Activated T-cell treated with anti-CD3 and anti-CD28 coated beads, Interleukin-2, amount 50 U/mL, for 72 hours (primary cell): ENCODE results near the gene SUGP2. TPM values are rescaled to one million over a fixed set of nuclear protein-coding genes. Genes with fewer than 3 reads are reported as not detected.
A peak's percentile ranks its signal among the peaks of the same experiment; 100 is the strongest.

ENCODE experiments used
- ATAC-seq, 2 donors: fragments of 150-1000 bp; cut with Tn5 transposase; replicated peaks in 1 of 2; 2 replicates each; pipeline ENCODE4 v1.10.0; 2021; ENCODE audit warnings: moderate library complexity in 2 of 2, mild to moderate bottlenecking in 1 of 2
- DNase-seq, 2 donors: peaks; one replicate each; pipeline ENCODE4 v3.0.0; 2021 to 2022; ENCODE audit warnings: mixed read lengths in 1 of 2
- H3K27ac Mint-ChIP-seq: one replicate; pipeline ENCODE4 v1.8.0; 2022; ENCODE audit warnings: mild to moderate bottlenecking, moderate library complexity, mixed read lengths
- H3K27me3 Mint-ChIP-seq: one replicate; pipeline ENCODE4 v1.8.0; 2022; ENCODE audit warnings: low read depth, mixed read lengths
- H3K36me3 Mint-ChIP-seq, 2 donors: one replicate each; pipeline ENCODE4 v1.8.0; 2022; ENCODE audit warnings: mixed read lengths in 2 of 2, mild to moderate bottlenecking in 1 of 2; ENCODE audit not compliant: insufficient read depth in 2 of 2
- H3K4me1 Mint-ChIP-seq: one replicate; pipeline ENCODE4 v1.8.0; 2022; ENCODE audit warnings: low read depth, mixed read lengths
- H3K4me3 Mint-ChIP-seq, 2 donors: one replicate each; pipeline ENCODE4 v1.8.0; 2022; ENCODE audit warnings: mild to moderate bottlenecking in 2 of 2, mixed read lengths in 2 of 2, moderate library complexity in 2 of 2
- H3K9me3 Mint-ChIP-seq, 2 donors: one replicate each; pipeline ENCODE4 v1.8.0; 2022; ENCODE audit warnings: mixed read lengths in 2 of 2
- total RNA-seq, 2 donors: library from RNA; stranded (reverse); gene quantifications; one replicate each; pipeline ENCODE4 v1.2.3, GENCODE V29; 2022

The SUGP2 gene
- 100 to 1,000 TPM; 106 to 122 TPM for total RNA-seq

- Mint-ChIP-seq H3K36me3 (peaks cover 6 to 13% of the 10 kb centered on the region in 2 donors), H3K27ac (peak within 1 kb of the TSS; percentile 83), H3K4me1 (peaks cover 33% of the 10 kb centered on the region), H3K27me3 (no peaks in the 10 kb centered on the region), H3K4me3 (peak within 1 kb of the TSS; percentile 93 to 96), H3K9me3 (no peaks in the 10 kb centered on the region)
- ATAC-seq (peak; percentile 86), DNase-seq (peak; percentile 91 to 92)
Observed at GRCh38 chr19:19033426-19034203, at the start of gene SUGP2, which contains the start of gene ARMC6. Gene SUGP2, minus strand, starts transcription at chr19:19033517. Its CDS starts 2,446 bp downstream, at chr19:19031071. Gene ARMC6, plus strand, starts transcription at chr19:19033603. Its CDS starts 607 bp downstream, at chr19:19034210.

GRCh38 chr19:19081642-19082151 lies 48.4 kb upstream of the SUGP2 start:
- peaks cover 1 to 4% of the 10 kb centered on the region in 2 donors for H3K36me3 Mint-ChIP-seq
- no peak for DNase-seq
- no peaks in the 10 kb centered on the region for H3K9me3 Mint-ChIP-seq
- H3K27ac Mint-ChIP-seq: no peak overlapping the region
- no peak overlapping the region for H3K4me3 Mint-ChIP-seq
- H3K4me1 Mint-ChIP-seq: peaks cover 10% of the 10 kb centered on the region
- ATAC-seq: no peak
- no peaks in the 10 kb centered on the region for H3K27me3 Mint-ChIP-seq

- peaks cover 5% of the 10 kb centered on the region for H3K4me1 Mint-ChIP-seq
- H3K9me3 Mint-ChIP-seq: no peaks in the 10 kb centered on the region
- no peaks in the 10 kb centered on the region for H3K27me3 Mint-ChIP-seq
- ATAC-seq: no peak
- peaks cover 1 to 4% of the 10 kb centered on the region in 2 donors for H3K36me3 Mint-ChIP-seq
- no peak overlapping the region for H3K4me3 Mint-ChIP-seq
- DNase-seq: no peak
- no peak overlapping the region for H3K27ac Mint-ChIP-seq
Observed at GRCh38 chr19:19079571-19079970, 46.3 kb upstream of the SUGP2 start.

GRCh38 chr19:19078801-19079200 lies 45.5 kb upstream of the SUGP2 start:
- DNase-seq (no peak), ATAC-seq (no peak)
- no peaks in the 10 kb centered on the region for H3K9me3 Mint-ChIP-seq
- peaks cover 1 to 4% of the 10 kb centered on the region in 2 donors for H3K36me3 Mint-ChIP-seq
- no peaks in the 10 kb centered on the region for H3K27me3 Mint-ChIP-seq
- H3K4me1 Mint-ChIP-seq: peaks cover 5% of the 10 kb centered on the region
- no peak overlapping the region for H3K27ac Mint-ChIP-seq
- H3K4me3 Mint-ChIP-seq: no peak overlapping the region

GRCh38 chr19:19077103-19077502 lies 43.8 kb upstream of the SUGP2 start:
- Mint-ChIP-seq H3K4me3 (no peak overlapping the region), H3K9me3 (no peaks in the 10 kb centered on the region), H3K4me1 (peaks cover 10% of the 10 kb centered on the region), H3K27me3 (no peaks in the 10 kb centered on the region), H3K27ac (no peak overlapping the region), H3K36me3 (peaks cover 1 to 4% of the 10 kb centered on the region in 2 donors)
- ATAC-seq (no peak), DNase-seq (no peak)

- Mint-ChIP-seq H3K4me3 (no peak overlapping the region), H3K4me1 (peaks cover 10% of the 10 kb centered on the region), H3K27me3 (no peaks in the 10 kb centered on the region), H3K27ac (no peak overlapping the region), H3K9me3 (no peaks in the 10 kb centered on the region), H3K36me3 (peaks cover 1 to 4% of the 10 kb centered on the region in 2 donors)
- no peak for DNase-seq
- no peak for ATAC-seq
Observed at GRCh38 chr19:19076476-19076875, 43.2 kb upstream of the SUGP2 start.

- peaks cover 10% of the 10 kb centered on the region for H3K4me1 Mint-ChIP-seq
- DNase-seq: no peak
- no peaks in the 10 kb centered on the region for H3K27me3 Mint-ChIP-seq
- peaks cover 1 to 4% of the 10 kb centered on the region in 2 donors for H3K36me3 Mint-ChIP-seq
- no peak for ATAC-seq
- no peak overlapping the region for H3K27ac Mint-ChIP-seq
- no peak overlapping the region for H3K4me3 Mint-ChIP-seq
- no peaks in the 10 kb centered on the region for H3K9me3 Mint-ChIP-seq
Observed at GRCh38 chr19:19075126-19075525, 41.8 kb upstream of the SUGP2 start.

- no peak overlapping the region for H3K4me3 Mint-ChIP-seq
- peaks cover 1 to 4% of the 10 kb centered on the region in 2 donors for H3K36me3 Mint-ChIP-seq
- no peak for ATAC-seq
- no peaks in the 10 kb centered on the region for H3K27me3 Mint-ChIP-seq
- peaks cover 10% of the 10 kb centered on the region for H3K4me1 Mint-ChIP-seq
- H3K27ac Mint-ChIP-seq: no peak overlapping the region
- DNase-seq: no peak
- no peaks in the 10 kb centered on the region for H3K9me3 Mint-ChIP-seq
Observed at GRCh38 chr19:19074196-19074882, 41.0 kb upstream of the SUGP2 start.

- ATAC-seq (no peak), DNase-seq (no peak)
- Mint-ChIP-seq H3K4me1 (peaks cover 9% of the 10 kb centered on the region), H3K27me3 (no peaks in the 10 kb centered on the region), H3K9me3 (no peaks in the 10 kb centered on the region), H3K36me3 (peaks cover 0 to 1% of the 10 kb centered on the region in 2 donors), H3K27ac (no peak overlapping the region), H3K4me3 (no peak overlapping the region)
Observed at GRCh38 chr19:19071897-19072296, 38.6 kb upstream of the SUGP2 start.

GRCh38 chr19:19068659-19069654 lies 35.6 kb upstream of the SUGP2 start:
- H3K27me3 Mint-ChIP-seq: no peaks in the 10 kb centered on the region
- DNase-seq: no peak
- H3K4me1 Mint-ChIP-seq: peaks cover 30% of the 10 kb centered on the region
- H3K27ac Mint-ChIP-seq: no peak overlapping the region
- H3K9me3 Mint-ChIP-seq: no peaks in the 10 kb centered on the region
- no peak for ATAC-seq
- no peak overlapping the region for H3K4me3 Mint-ChIP-seq
- no peaks in the 10 kb centered on the region for H3K36me3 Mint-ChIP-seq

- no peaks in the 10 kb centered on the region for H3K9me3 Mint-ChIP-seq
- peak overlapping the region; percentile 31 for H3K27ac Mint-ChIP-seq
Observed at GRCh38 chr19:19067276-19068072, 34.2 kb upstream of the SUGP2 start.

More at GRCh38 chr19:19067276-19068072, 34.2 kb upstream of the SUGP2 start:
- no peaks in the 10 kb centered on the region for H3K36me3 Mint-ChIP-seq
- H3K27me3 Mint-ChIP-seq: no peaks in the 10 kb centered on the region
- ATAC-seq (no peak), DNase-seq (no peak)
- peak overlapping the region in 1 of 2 donors; percentile 22 for H3K4me3 Mint-ChIP-seq
- H3K4me1 Mint-ChIP-seq: peaks cover 34% of the 10 kb centered on the region
